AG09319 (cell line): ENCODE data around the gene C14orf93.
A peak's percentile ranks its signal among the peaks of the same experiment; 100 is the strongest.
"Not testable (repeated sequence)": the region's sequence is repeated elsewhere in the genome, so short reads cannot be mapped to it uniquely, and the experiment has no call there.

Experiments used
- DNase-seq: peaks from one replicate; pipeline ENCODE4 v3.0.0-alpha.2; 2010; ENCODE audit warnings: low read depth; ENCODE audit errors: extremely low read depth
- CTCF ChIP-seq: IDR thresholded peaks from 2 replicates; pipeline ENCODE4 v1.5.1; 2011; ENCODE audit warnings: low read depth, mild to moderate bottlenecking, inconsistent platforms, low read length, moderate library complexity

C14orf93 gene

GRCh38 chr14:22976620-22977433 lies 33.1 kb downstream of the C14orf93 start:
- DNase-seq: no peak
- TF ChIP-seq CTCF: no peak

- TF ChIP-seq CTCF: no peak
- no peak for DNase-seq
These were observed 35.2 kb downstream of the C14orf93 start for GRCh38 chr14:22974530-22975313.

- peak; percentile 65 for TF ChIP-seq CTCF
- no peak for DNase-seq
These were observed 36.5 kb downstream of the C14orf93 start for GRCh38 chr14:22973217-22974032.

GRCh38 chr14:22972313-22972930 lies 37.5 kb downstream of the C14orf93 start:
- DNase-seq: no peak
- no peak for TF ChIP-seq CTCF

GRCh38 chr14:22971152-22971551 lies 38.8 kb downstream of the C14orf93 start:
- no peak for DNase-seq
- no peak for TF ChIP-seq CTCF

GRCh38 chr14:22966783-22967269 lies 43.1 kb downstream of the C14orf93 start:
- TF ChIP-seq CTCF: no peak

GRCh38 chr14:22965916-22966782 lies 43.8 kb downstream of the C14orf93 start:
- not testable (repeated sequence) for DNase-seq

More at GRCh38 chr14:22966783-22967269, 43.1 kb downstream of the C14orf93 start:
- DNase-seq: no peak
